Motor neuron (in vitro differentiated cells): ENCODE data around the gene VGLL4. TPM values are rescaled to one million over a fixed set of nuclear protein-coding genes. Genes with fewer than 3 reads are reported as not detected.
"Not testable (repeated sequence)": the region's sequence is repeated elsewhere in the genome, so short reads cannot be mapped to it uniquely, and the experiment has no call there.

Source experiments
- ATAC-seq, 8 experiments: fragments of 200-7000 bp; cut with Tn5 transposase; replicated peaks in 6 of 8; 2 replicates each; pipeline ENCODE4 v1.8.0; 2021; ENCODE audit warnings: mild to moderate bottlenecking in 8 of 8, moderate library complexity in 8 of 8
- H3K27ac ChIP-seq, 2 donors: fragments of 250-450 bp; sonication (Bioruptor Pico); 2 replicates each; pipeline ENCODE4 v1.9.0; 2021; ENCODE audit warnings: antibody characterized with exemption in 2 of 2, mild to moderate bottlenecking in 2 of 2, moderate library complexity in 1 of 2
- H3K4me1 ChIP-seq, 2 donors: fragments of 250-450 bp; sonication (Bioruptor Pico); replicated peaks in 1 of 2; 2 replicates each; pipeline ENCODE4 v1.6.1; 2021; ENCODE audit warnings: antibody characterized with exemption in 2 of 2, mild to moderate bottlenecking in 2 of 2, moderate library complexity in 1 of 2
- H3K4me3 ChIP-seq, 5 donors: fragments of 250-450 bp; sonication (Bioruptor Pico); 2 replicates each; pipeline ENCODE4 v1.9.0; 2021; ENCODE audit warnings: antibody characterized with exemption in 5 of 5, mild to moderate bottlenecking in 5 of 5, moderate library complexity in 4 of 5
- WGBS, 10 experiments: fragments of 450-650 bp; shearing (Covaris generic); methylation state at CpG; one replicate each; pipeline ENCODE4 v1.0.0; 2022; 5-methylcytosine and 5-hydroxymethylcytosine counted together
- in situ Hi-C, 9 experiments: fragments of 400-800 bp; cut with MboI; loops; one replicate each; pipeline ENCODE4 v1.15.0; 2021; ENCODE audit warnings: low sequenced_read_pairs in 9 of 9, low pct_unique_long_range_greater_than_20kb in 2 of 9; ENCODE audit not compliant: unreplicated experiment in 9 of 9
- total RNA-seq, 8 experiments: library from RNA; unstranded; fragments of 300-600 nt; gene quantifications; 2 replicates each; pipeline versions ENCODE4 v1.2.3 to v1.2.4, GENCODE V29; 2022

Gene VGLL4, protein sequence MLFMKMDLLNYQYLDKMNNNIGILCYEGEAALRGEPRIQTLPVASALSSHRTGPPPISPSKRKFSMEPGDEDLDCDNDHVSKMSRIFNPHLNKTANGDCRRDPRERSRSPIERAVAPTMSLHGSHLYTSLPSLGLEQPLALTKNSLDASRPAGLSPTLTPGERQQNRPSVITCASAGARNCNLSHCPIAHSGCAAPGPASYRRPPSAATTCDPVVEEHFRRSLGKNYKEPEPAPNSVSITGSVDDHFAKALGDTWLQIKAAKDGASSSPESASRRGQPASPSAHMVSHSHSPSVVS
- total RNA-seq: 10 to 100 TPM; 23.6 to 98.2 (median 42.4) TPM

DNA sequence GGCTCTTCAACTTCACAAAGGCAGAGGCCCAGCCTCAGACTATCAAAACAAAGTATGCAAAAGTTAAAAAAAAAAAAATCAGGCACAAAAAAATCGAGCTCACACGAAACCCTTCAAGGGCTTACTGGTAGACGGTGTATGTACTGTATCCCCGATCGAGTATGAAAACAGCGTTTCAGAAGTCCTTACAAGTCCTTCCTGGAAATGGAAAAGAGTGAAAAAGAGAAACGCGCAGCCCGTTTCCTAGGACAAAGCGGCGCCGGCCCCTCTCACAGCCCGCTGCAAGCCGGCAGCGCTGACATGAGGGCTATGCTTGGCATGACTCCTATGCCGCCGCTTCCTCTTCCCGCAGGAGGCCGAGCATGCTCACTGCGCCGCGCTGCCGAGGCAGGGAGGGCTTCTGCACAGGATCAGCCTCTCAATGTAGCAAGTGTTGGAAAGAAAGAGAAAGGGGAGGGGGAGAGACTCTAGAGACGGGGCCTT is at the start of gene VGLL4:
Gene VGLL4 (minus strand): TSS at position 311 of the 483 bp plus-strand sequence. CDS start 397 bp downstream, outside the sequence.
- in situ Hi-C loops: loop anchor here in 2 of 9 experiments (10.0 to 25.0 kb wide), 2 partner anchors 256 to 259 kb away; no protein-coding TSS in a partner anchor
- Histone ChIP-seq H3K4me3 (peak within 1 kb of the TSS; percentile 44 to 68 (median 48)), H3K27ac (peak within 1 kb of the TSS; percentile 83 to 87), H3K4me1 (peaks cover 22 to 29% of the 10 kb centered on the region in 2 donors)
- ATAC-seq: peak; percentile 70 to 88 (median 82)
- WGBS, 10 experiments: 0 to 5% (median 0%) methylated on average over 1 to 18 of the region's 24 CpGs; no CpG with 5 or more reads in 1 of the 10 experiments

DNA sequence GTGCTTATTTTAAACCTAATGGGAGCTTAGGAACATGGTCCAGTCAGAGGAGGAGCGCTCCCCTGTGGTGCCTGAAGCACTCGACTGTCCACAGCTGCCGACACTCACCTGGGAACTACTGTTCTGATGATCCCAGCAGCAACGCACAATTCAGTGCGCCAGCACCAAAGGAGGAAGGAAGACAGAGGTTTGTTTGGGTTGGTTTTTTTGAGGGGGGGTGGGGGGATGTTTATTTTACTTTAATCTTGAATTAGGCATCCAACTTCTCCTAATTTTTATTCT is 48.8 kb upstream of the VGLL4 start:
- Histone ChIP-seq H3K4me3 (no peak overlapping the region), H3K4me1 (no peaks in the 10 kb centered on the region), H3K27ac (no peak overlapping the region)
- 65 to 100% (median 81%) methylated on average over 1 to 5 of the region's 5 CpGs; no CpG with 5 or more reads in 1 of the 10 experiments for WGBS, 10 experiments
- ATAC-seq: peak in 1 of 8 experiments; percentile 5
- in situ Hi-C loops: no loop called here

DNA sequence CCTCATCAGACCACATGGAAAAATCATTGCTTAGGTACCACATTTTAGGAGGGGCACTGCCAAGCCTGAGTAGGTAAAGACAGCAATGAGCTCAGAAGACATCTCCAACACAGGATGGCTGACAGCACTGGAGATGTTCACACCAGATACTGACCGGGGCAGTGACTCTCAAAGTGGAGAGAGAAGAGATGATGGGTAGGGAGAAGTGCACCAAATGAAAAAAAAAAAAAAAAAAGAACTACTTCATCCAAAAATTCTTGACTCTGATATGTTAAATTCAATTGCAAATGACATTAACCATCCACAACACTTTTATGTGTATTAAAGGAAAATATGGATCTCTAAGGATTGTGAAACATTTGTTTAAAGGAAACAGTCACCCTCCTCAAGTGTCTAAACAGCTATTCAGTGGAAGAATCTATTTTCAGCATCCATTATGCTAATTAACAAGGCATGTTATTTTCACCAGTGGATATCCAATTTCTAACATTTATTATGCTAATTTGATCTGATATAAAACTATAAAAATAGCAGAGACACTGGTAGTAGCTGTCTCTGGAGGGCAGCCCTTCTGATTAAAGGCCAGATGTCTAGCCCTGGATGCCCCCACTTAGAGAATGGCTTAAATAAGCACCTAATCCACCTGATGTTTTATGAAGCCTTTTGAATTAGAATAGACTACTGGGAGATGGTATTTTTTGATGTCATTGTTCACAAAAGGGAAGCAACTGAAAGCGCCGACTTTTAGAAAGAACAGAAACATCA is 48.2 kb upstream of the VGLL4 start:
- H3K4me3 ChIP-seq: no peak overlapping the region
- H3K4me1 ChIP-seq: no peaks in the 10 kb centered on the region
- ATAC-seq: peak in 3 of 8 experiments; percentile 20 to 85 (median 62)
- in situ Hi-C loops: no loop called here
- 56 to 96% (median 83%) methylated on average over 1 to 3 of the region's 3 CpGs; no CpG with 5 or more reads in 1 of the 10 experiments for WGBS, 10 experiments
- no peak overlapping the region for H3K27ac ChIP-seq

GRCh38 chr3:11690863-11691766 is 47.4 kb upstream of the VGLL4 start:
- H3K4me3 ChIP-seq: no peak overlapping the region
- H3K27ac ChIP-seq: no peak overlapping the region
- WGBS, 10 experiments: 6 to 81% (median 61%) methylated on average over 2 to 5 of the region's 8 CpGs
- ATAC-seq: peak in 3 of 8 experiments; percentile 17 to 51 (median 34)
- in situ Hi-C loops: no loop called here
- no peaks in the 10 kb centered on the region for H3K4me1 ChIP-seq

GRCh38 chr3:11689749-11690148 is 46.0 kb upstream of the VGLL4 start:
- no peak for ATAC-seq
- WGBS, 10 experiments: 0 to 100% (median 72%) methylated on average over 1 to 6 of the region's 8 CpGs
- in situ Hi-C loops: no loop called here
- Histone ChIP-seq H3K4me1 (no peaks in the 10 kb centered on the region), H3K27ac (no peak overlapping the region), H3K4me3 (no peak overlapping the region)

DNA sequence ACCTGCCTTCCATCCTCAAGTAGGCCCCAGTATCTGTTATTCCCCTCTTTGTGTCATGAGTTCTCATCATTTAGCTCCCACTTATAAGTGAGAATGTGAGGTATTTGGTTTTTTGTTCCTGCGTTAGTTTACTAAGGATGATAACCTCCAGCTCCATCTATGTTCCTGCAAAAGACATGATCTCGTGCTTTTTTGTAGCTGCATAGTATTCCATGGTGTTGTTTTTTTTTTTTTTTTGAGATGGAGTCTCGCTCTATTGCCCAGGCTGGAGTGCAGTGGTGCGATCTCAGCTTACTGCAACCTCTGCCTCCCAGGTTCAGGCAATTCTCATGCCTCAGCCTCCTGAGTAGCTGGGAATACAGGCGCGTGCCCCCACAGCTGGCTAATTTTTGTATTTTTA is 41.3 kb upstream of the VGLL4 start:
- H3K27ac ChIP-seq, ATAC-seq, H3K4me1 ChIP-seq, H3K4me3 ChIP-seq, in situ Hi-C loops: not testable (repeated sequence)
- WGBS, 10 experiments: 53 to 100% (median 92%) methylated on average over 1 to 5 of the region's 6 CpGs; no CpG with 5 or more reads in 1 of the 10 experiments

GRCh38 chr3:11680509-11680908 is 36.8 kb upstream of the VGLL4 start:
- Histone ChIP-seq H3K4me3 (no peak overlapping the region), H3K4me1 (no peaks in the 10 kb centered on the region), H3K27ac (no peak overlapping the region)
- in situ Hi-C loops: no loop called here
- ATAC-seq: no peak
- 79 to 100% (median 89%) methylated on average over 1 to 4 of the region's 14 CpGs; no CpG with 5 or more reads in 2 of the 10 experiments for WGBS, 10 experiments

GRCh38 chr3:11679964-11680363 is 36.2 kb upstream of the VGLL4 start:
- ATAC-seq: no peak
- WGBS, 10 experiments: 91 to 100% (median 97%) methylated on average over 2 to 4 of the region's 5 CpGs; no CpG with 5 or more reads in 6 of the 10 experiments
- no peak overlapping the region for H3K4me3 ChIP-seq
- H3K27ac ChIP-seq: no peak overlapping the region
- in situ Hi-C loops: no loop called here
- H3K4me1 ChIP-seq: no peaks in the 10 kb centered on the region

- in situ Hi-C loops: loop anchor here in 6 of 9 experiments (25.0 kb wide), 2 partner anchors 140 to 285 kb away; no protein-coding TSS in a partner anchor
- Histone ChIP-seq H3K27ac (no peak overlapping the region), H3K4me1 (no peaks in the 10 kb centered on the region), H3K4me3 (no peak overlapping the region)
- no peak for ATAC-seq
- 8 to 100% (median 67%) methylated on average over 1 to 3 of the region's 3 CpGs; no CpG with 5 or more reads in 2 of the 10 experiments for WGBS, 10 experiments
These were observed 28.6 kb upstream of the VGLL4 start for GRCh38 chr3:11672363-11672762.

- ATAC-seq: no peak
- no peak overlapping the region for H3K4me3 ChIP-seq
- no peak overlapping the region for H3K27ac ChIP-seq
- no peaks in the 10 kb centered on the region for H3K4me1 ChIP-seq
- 6 to 100% (median 65%) methylated on average over 1 to 4 of the region's 4 CpGs; no CpG with 5 or more reads in 2 of the 10 experiments for WGBS, 10 experiments
- in situ Hi-C loops: loop anchor here in 6 of 9 experiments (25.0 kb wide), 2 partner anchors 141 to 284 kb away; no protein-coding TSS in a partner anchor
These were observed 28.0 kb upstream of the VGLL4 start for GRCh38 chr3:11671648-11672100.

- no peak overlapping the region for H3K4me3 ChIP-seq
- no peak overlapping the region for H3K27ac ChIP-seq
- in situ Hi-C loops: loop anchor here in 6 of 9 experiments (25.0 kb wide), 2 partner anchors 144 to 281 kb away; no protein-coding TSS in a partner anchor
- no peaks in the 10 kb centered on the region for H3K4me1 ChIP-seq
- 7 to 80% (median 67%) methylated on average over 2 to 8 of the region's 9 CpGs; no CpG with 5 or more reads in 1 of the 10 experiments for WGBS, 10 experiments
- peak in 3 of 8 experiments; percentile 84 to 96 (median 96) for ATAC-seq
These were observed 24.8 kb upstream of the VGLL4 start for GRCh38 chr3:11668243-11669235.
